ACHN (cell line): ENCODE measurements around the gene NR3C2.

ENCODE experiments used
- DNase-seq: peaks from one replicate; pipeline ENCODE4 v3.0.0-alpha.2; 2015
- in situ Hi-C: cut with HindIII; loops from 2 replicates; pipeline ENCODE4 v1.10.0; 2017; ENCODE audit warnings: low sequenced_read_pairs, low pct_ligation_motif_present, low pct_unique_long_range_greater_than_20kb

NR3C2 gene

DNA sequence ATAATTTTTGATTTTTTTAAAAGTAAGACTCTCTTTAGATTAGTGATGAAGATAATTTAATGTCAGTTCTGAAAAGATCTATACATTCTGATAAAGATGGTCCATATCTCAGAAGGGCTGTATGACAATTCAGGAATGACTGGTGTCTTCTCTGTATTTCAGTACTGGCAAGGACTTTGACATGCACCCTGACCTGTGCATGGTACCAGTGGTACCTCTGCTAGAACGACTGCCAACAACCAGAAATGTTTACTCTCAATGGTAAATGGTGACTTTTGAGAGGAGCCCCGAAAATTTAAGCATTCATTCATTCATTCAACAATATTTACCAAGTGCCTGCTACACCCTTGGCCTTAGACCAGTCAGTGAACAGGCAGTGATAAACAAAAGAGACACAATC, 4.8 kb downstream of the NR3C2 start:
- in situ Hi-C loops: no loop called here
- DNase-seq: no peak

DNA sequence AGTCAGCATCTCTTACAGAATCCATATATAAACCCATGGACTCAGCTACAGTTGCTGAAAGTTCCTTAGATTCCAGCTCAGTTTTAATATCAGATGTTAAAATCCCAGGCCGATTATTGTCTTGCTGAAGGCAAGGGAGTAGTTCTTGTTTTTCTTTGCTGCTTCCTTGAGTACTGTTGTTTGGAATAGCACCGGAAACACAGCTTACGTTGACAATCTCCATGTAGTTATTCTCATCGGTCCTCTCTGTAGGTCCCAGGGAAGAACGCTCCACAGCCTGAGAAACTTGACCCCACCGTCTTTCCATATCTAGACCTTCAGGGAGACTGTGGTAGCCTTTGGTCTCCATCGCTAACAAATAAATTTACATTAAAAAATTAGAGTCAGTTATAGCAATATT, 5.7 kb downstream of the NR3C2 start:
- in situ Hi-C loops: no loop called here
- no peak for DNase-seq

GRCh38 chr4:148435654-148436406, 6.4 kb downstream of the NR3C2 start:
- DNase-seq: no peak
- in situ Hi-C loops: no loop called here

DNA sequence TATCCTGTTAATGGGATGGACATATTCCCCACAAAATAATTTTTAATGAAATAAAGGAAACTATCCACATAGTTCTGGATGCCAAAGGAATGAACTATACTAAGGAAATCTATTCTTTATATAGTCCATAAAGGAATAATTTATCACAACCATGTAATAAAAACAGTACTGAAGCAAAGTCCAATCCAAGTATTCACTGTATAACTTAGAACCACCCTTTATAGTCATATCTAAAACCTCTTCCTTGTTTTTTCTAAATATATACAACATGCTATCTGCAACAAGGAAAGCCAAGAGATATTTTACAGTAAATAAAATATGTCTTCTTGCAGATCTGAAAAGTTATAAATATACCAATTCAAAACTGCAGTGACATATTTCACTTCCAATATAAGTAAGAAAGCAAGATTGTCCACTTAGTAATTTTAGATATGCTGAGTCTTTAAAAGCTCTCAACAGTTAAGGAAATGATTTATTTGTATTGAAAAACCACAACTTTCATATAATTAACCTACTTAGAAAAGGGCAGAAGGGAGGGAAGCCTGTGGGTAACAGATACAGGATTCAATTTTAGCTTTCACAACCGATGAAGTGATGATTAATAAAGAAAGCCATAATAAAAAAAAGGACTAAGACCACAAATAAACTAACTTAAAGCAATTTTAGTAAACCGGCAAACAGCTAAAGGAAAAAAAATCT, 8.0 kb downstream of the NR3C2 start:
- DNase-seq: no peak
- in situ Hi-C loops: no loop called here

- in situ Hi-C loops: no loop called here
- DNase-seq: peak; percentile 25
Observed at GRCh38 chr4:148431401-148431800, 10.8 kb downstream of the NR3C2 start.

- no peak for DNase-seq
- in situ Hi-C loops: no loop called here
Observed at GRCh38 chr4:148430854-148431253, 11.4 kb downstream of the NR3C2 start.

DNA sequence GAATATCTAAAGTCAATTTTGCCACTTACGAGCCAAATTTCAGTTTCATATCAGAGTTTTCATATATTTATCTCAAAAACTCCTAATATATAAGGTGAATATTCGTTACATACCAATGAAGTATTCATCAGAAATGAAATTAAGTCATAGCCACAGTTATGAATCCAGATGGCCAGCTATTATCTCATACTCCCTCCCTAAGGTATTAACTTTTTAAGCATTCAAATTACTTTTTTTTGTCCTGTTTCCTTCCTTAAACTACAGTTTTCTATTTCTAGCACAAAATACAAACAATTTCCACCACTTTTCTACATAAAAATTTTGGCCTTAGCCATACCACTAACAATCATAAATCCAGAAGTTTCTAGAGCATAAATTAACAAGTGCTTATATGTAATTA, 13.0 kb downstream of the NR3C2 start:
- no peak for DNase-seq
- in situ Hi-C loops: no loop called here

- DNase-seq: no peak
- in situ Hi-C loops: no loop called here
Observed at GRCh38 chr4:148426643-148427042, 15.6 kb downstream of the NR3C2 start.

GRCh38 chr4:148425327-148426110, 16.7 kb downstream of the NR3C2 start:
- in situ Hi-C loops: no loop called here

GRCh38 chr4:148420397-148420796, 21.8 kb downstream of the NR3C2 start:
- in situ Hi-C loops: no loop called here
- DNase-seq: no peak

More at GRCh38 chr4:148425327-148426110, 16.7 kb downstream of the NR3C2 start:
- DNase-seq: no peak

GRCh38 chr4:148415500-148415899, 26.7 kb downstream of the NR3C2 start:
- peak; percentile 19 for DNase-seq
- in situ Hi-C loops: no loop called here

GRCh38 chr4:148412460-148412994, 29.7 kb downstream of the NR3C2 start:
- in situ Hi-C loops: no loop called here

DNA sequence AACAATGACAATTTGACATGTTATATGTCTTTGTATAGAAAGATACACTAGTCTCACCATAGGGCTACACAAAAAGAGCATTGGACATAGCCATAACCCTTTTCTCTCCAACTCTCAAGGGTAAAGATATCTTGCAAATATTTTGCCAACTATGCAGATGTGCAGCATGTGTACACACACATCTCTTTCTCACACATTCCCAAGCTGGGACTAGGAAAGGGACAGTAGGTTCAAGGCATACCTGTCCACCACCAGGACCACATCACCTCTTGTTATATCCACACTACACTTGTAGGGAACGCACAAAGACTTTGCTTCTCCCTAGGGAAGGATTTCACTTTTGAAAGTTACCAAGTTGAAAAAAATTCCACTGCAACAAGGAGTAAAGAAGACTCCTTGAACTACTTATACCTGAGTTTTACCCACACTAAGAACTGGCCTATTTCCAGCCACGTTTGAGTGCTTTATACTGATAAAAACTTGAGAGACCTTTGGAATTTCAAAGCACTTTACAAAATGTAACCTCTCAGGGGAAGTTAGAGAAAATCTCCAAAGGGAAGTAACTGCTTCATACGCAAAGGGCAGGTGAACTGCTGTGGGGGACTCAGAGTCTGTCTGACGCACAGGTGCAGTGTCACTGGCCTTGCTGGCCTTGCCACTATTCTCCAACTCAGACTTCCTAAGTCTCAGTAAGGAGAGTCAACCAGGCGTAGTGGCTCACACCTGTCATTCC, 36.9 kb downstream of the NR3C2 start:
- in situ Hi-C loops: no loop called here
- DNase-seq: no peak

More at GRCh38 chr4:148412460-148412994, 29.7 kb downstream of the NR3C2 start:
- no peak for DNase-seq

DNA sequence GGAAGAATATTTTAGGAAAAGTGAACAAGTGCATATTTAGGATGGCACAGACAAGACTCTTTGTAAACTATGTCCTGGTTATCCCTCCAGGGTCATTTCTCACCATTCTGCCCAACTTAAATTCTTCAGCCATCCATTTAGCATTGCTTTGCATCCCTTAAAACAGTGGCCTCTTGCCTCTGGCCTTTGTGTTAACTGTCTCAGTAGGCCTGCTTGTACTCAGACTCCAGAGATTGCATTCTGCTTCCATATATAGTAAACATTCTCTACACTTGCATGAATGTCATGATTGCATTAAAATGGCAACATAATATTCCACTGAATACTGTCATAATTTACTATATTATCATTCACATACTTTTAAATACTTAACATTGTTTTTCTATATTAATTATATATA, 43.2 kb downstream of the NR3C2 start:
- in situ Hi-C loops: no loop called here
- DNase-seq: no peak

GRCh38 chr4:148397771-148398170, 44.4 kb downstream of the NR3C2 start:
- no peak for DNase-seq
- in situ Hi-C loops: no loop called here

GRCh38 chr4:148396986-148397673, 45.1 kb downstream of the NR3C2 start:
- in situ Hi-C loops: no loop called here
- DNase-seq: no peak

- in situ Hi-C loops: no loop called here
- no peak for DNase-seq
Observed at GRCh38 chr4:148395771-148396170, 46.4 kb downstream of the NR3C2 start.

DNA sequence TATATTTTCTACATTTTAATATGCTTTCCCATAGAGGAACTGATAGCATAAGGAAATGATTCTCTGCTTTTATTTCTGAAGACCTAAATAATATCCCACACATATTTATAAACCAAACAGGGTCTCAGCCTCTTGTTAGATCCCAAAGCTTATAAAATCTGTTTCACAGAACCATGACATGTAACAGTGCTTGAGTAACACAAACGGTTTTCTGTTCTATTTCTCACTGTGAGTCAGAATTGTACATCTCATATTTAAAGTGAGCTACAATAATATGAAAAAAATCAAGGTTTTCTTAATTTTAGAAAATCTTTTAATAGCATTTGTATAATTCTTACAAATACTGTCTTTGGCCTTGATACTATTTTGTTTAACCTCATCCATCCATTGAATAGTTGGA, 51.2 kb downstream of the NR3C2 start:
- DNase-seq: no peak
- in situ Hi-C loops: no loop called here
